Astrocyte (in vitro differentiated cells and primary cell): Measurements from ENCODE around the gene CACNB4.

Experiments
- CTCF ChIP-seq: IDR thresholded peaks from 2 replicates; pipeline ENCODE4 v1.5.1; 2011; ENCODE audit warnings: low read depth, mild to moderate bottlenecking, inconsistent platforms, low read length, moderate library complexity; ENCODE audit not compliant: insufficient read depth
- EZH2 ChIP-seq: IDR thresholded peaks from 2 replicates; pipeline ENCODE4 v1.6.1; 2012; ENCODE audit warnings: mild to moderate bottlenecking, low read length, inconsistent platforms; ENCODE audit not compliant: insufficient read depth

- TF ChIP-seq CTCF (no peak), EZH2 (no peak)
These were observed 15.5 kb downstream of the CACNB4 start for GRCh38 chr2:152083202-152083875.
